ENCODE results near the gene PLPPR1. TPM values are rescaled to one million over a fixed set of nuclear protein-coding genes. Genes with fewer than 3 reads are reported as not detected.
"Not testable (repeated sequence)": the region's sequence is repeated elsewhere in the genome, so short reads cannot be mapped to it uniquely, and the experiment has no call there.

Gene PLPPR1
- total RNA-seq (2014; rRNA removed; shearing (Covaris generic)): not detected in 2 replicates

- peak; percentile 7 for DNase-seq (ENCODE audit: low read depth)
Measured at GRCh38 chr9:101028346-101029314, at the start of gene PLPPR1. TSS of gene PLPPR1 (plus strand) at chr9:101028727.

- DNase-seq (ENCODE audit: low read depth): no peak
Measured at GRCh38 chr9:100989731-100990130, 38.8 kb upstream of the PLPPR1 start.

- no peak for DNase-seq (ENCODE audit: low read depth)
Measured at GRCh38 chr9:100990605-100991381, 37.7 kb upstream of the PLPPR1 start.

- DNase-seq (ENCODE audit: low read depth): no peak
Measured at GRCh38 chr9:100992632-100993031, 35.9 kb upstream of the PLPPR1 start.

GRCh38 chr9:100999906-101000544 is 28.5 kb upstream of the PLPPR1 start:
- no peak for DNase-seq (ENCODE audit: low read depth)

- no peak for DNase-seq (ENCODE audit: low read depth)
Measured at GRCh38 chr9:101005246-101005645, 23.3 kb upstream of the PLPPR1 start.

- DNase-seq (ENCODE audit: low read depth): no peak
Measured at GRCh38 chr9:101014566-101014965, 14.0 kb upstream of the PLPPR1 start.

GRCh38 chr9:101018467-101018866 is 10.1 kb upstream of the PLPPR1 start:
- no peak for DNase-seq (ENCODE audit: low read depth)

GRCh38 chr9:101022704-101023103 is 5.8 kb upstream of the PLPPR1 start:
- no peak for DNase-seq (ENCODE audit: low read depth)

GRCh38 chr9:101025940-101026339 is 2.6 kb upstream of the PLPPR1 start:
- no peak for DNase-seq (ENCODE audit: low read depth)

GRCh38 chr9:101026824-101027223 is 1.7 kb upstream of the PLPPR1 start:
- no peak for DNase-seq (ENCODE audit: low read depth)

GRCh38 chr9:101027236-101027635 is 1.3 kb upstream of the PLPPR1 start:
- DNase-seq (ENCODE audit: low read depth): no peak

- no peak for DNase-seq (ENCODE audit: low read depth)
Measured at GRCh38 chr9:101027733-101028345, 688 bp upstream of the PLPPR1 start.

- DNase-seq (ENCODE audit: low read depth): no peak
Measured at GRCh38 chr9:101029315-101030085, 973 bp downstream of the PLPPR1 start.

- DNase-seq (ENCODE audit: low read depth): no peak
Measured at GRCh38 chr9:101030086-101030391, 1.5 kb downstream of the PLPPR1 start.

GRCh38 chr9:101032426-101032825 is 3.9 kb downstream of the PLPPR1 start:
- no peak for DNase-seq (ENCODE audit: low read depth)

GRCh38 chr9:101034222-101034621 is 5.7 kb downstream of the PLPPR1 start:
- no peak for DNase-seq (ENCODE audit: low read depth)

GRCh38 chr9:101035098-101035497 is 6.6 kb downstream of the PLPPR1 start:
- no peak for DNase-seq (ENCODE audit: low read depth)

- no peak for DNase-seq (ENCODE audit: low read depth)
Measured at GRCh38 chr9:101037430-101037829, 8.9 kb downstream of the PLPPR1 start.

- DNase-seq (ENCODE audit: low read depth): no peak
Measured at GRCh38 chr9:101038488-101038887, 10.0 kb downstream of the PLPPR1 start.

GRCh38 chr9:101039581-101039980 is 11.1 kb downstream of the PLPPR1 start:
- not testable (repeated sequence) for DNase-seq (ENCODE audit: low read depth)
